AG20443 (cell line): ENCODE data around the gene TMEM91.
"Not testable (repeated sequence)": the region's sequence is repeated elsewhere in the genome, so short reads cannot be mapped to it uniquely, and the experiment has no call there.

Experiments used
- DNase-seq: peaks from one replicate; pipeline ENCODE4 v3.0.0; 2012; ENCODE audit warnings: low spot score, mixed read lengths

Gene TMEM91

GRCh38 chr19:41376241-41376997, at the start of gene TMEM91:
TMEM91 (plus strand) TSS chr19:41376533; CDS start chr19:41378310, 1,777 bp downstream.
- DNase-seq: peak; percentile 54

GRCh38 chr19:41327076-41327575, 49.2 kb upstream of the TMEM91 start:
- DNase-seq: no peak

DNA sequence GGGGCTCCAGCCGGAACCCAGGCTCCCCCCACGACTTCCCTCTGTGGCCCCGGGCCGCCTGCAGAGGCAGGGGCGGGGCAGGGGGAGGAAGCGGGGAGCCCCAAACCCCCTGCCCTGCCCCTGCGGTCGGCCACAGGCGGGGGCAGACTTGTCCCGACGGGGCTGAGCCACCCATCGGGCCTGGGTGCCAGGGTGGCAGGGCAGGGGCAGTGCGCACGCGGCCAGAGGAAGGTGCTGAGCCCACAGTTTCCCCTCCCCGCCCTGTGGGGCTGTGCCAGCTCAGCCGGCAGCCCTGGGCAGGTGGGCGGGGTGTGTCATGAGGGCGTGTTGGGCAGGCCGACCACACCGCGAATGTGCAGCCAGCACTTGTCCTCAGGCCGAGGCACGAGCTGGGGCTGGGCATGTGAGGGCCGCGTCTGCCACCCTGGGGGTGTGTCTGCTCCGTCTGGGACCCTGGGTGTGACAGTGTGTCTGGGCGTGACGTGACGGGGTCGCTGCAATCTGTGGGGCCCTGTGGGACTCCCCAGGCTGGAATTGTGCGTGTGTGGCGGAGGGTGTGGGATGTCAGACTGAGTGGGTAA, 48.7 kb upstream of the TMEM91 start:
- no peak for DNase-seq

- no peak for DNase-seq
Measured at GRCh38 chr19:41328157-41328841, 48.0 kb upstream of the TMEM91 start.

DNA sequence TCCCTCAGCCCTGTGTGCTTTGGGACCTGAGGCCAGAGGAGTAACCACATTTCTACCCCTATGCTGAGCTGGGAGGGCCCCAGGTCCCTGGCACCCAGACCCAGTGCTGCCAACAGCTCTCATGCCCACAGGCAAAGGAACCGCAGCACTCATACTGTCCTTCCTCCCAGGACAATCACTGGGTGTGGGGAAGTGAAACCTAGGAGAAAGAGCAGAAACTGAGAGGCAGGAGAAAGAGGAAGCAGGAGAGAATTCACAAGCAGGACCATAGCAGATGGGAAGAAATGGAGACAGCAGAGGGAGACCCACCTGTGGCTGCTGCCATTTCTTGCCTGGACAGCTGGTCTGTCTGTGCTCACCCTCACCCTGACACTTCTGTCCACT, 47.5 kb upstream of the TMEM91 start:
- DNase-seq: no peak

GRCh38 chr19:41330481-41330880, 45.9 kb upstream of the TMEM91 start:
- DNase-seq: no peak

DNA sequence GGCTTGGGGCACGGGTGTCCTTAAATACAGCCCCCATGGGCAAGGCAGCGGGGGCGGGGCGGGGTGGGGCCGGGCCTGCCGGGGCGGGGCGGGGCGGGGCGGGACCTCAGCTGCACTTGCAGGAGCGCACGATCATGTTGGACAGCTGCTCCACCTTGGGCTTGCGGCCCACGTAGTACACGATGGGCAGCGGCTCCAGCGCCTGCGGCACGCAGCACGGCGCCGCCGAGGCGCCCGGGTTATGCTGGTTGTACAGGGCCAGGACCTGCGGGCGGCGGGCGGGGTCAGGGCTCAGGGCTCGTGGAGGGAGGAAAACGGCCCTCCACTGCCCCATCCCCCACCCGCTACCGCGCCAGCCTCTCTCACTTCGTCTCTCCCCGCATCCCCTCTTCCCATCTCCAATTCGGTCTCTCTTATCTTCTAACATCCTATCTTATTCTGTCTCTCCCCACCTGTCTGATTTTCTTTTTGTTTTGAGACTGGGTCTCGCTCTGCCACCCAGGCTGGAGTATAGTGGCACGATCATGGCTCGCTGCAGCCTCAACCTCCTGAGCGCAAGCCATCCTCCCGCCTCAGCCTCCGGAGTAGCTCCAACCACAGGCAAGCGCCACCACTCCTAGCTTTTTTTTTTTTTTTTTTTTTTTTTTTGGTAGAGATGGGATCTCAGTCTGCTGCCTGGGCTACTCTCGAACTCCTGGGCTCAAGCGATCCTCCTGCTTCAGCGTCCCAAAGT, 45.2 kb upstream of the TMEM91 start:
- no peak for DNase-seq

DNA sequence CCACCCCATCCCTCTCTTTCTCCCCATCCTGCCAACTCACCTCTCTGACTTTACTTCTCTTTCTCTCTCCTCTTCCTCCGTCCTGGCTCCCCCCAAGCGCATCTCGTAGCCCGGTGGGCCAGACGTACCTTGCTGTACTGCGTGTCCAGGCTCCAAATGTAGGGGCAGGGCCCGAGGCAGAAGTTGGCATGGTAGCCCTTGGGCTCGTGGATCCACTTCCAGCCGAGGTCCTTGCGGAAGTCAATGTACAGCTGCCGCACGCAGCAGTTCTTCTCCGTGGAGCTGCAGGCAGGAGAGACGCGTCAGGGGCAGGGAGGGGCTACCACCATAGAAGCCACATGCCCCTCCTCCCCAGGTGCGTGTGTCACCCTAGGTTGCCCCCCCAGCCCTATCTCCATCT, 44.3 kb upstream of the TMEM91 start:
- no peak for DNase-seq

DNA sequence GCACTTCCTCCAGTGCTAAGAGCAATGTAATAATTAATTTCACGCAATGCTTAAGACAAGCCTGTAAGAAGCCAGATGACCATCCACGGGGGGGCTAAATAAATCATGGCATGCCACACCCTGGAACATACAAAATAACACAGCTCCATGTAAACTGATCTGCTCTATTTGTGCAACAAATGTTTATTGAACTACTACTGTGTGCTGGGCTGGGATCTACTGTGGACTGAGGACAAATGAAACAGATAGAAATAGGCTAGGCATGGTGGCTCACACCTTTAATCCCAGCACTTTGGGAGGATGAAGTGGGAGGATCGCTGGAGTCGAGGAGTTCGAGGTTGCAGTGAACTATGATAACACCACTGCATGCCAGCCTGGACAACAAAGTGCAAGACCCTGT, 43.9 kb upstream of the TMEM91 start:
- DNase-seq: no peak

GRCh38 chr19:41334793-41335192, 41.5 kb upstream of the TMEM91 start:
- no peak for DNase-seq

- DNase-seq: no peak
Measured at GRCh38 chr19:41335467-41335866, 40.9 kb upstream of the TMEM91 start.

- DNase-seq: peak; percentile 45
Measured at GRCh38 chr19:41339936-41340335, 36.4 kb upstream of the TMEM91 start.

GRCh38 chr19:41341669-41342490, 34.5 kb upstream of the TMEM91 start:
- DNase-seq: no peak

- no peak for DNase-seq
Measured at GRCh38 chr19:41344162-41344561, 32.2 kb upstream of the TMEM91 start.

- DNase-seq: not testable (repeated sequence)
Measured at GRCh38 chr19:41346916-41347315, 29.4 kb upstream of the TMEM91 start.

DNA sequence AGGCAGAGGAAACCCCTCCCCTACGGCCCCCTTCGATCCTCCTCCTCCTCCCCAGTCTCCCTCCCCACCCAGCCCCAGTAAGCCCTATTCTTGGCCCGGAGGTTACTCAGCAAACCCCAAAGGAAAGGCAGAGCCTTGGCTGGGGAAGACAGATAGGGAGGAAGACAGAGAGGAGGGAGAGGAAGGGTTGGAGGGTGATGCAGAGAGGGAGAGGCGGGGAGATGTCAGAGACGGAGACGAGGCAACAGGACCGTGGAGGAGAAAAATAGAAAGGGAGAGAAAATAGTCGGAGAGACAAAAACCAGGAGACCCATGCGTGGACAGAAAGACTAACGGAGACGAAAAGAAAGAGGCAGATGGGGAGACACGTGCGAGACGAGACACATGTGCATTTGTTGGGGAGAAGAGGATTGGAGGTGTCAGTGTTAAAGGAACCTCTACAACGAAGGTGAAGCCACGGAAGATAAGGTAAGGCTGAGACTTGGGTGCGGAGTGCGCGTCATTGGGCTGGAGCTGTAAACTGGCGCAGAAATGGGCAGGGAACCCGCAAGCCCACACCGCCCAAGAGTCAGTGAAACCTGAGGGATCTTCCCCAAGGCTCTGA, 25.5 kb upstream of the TMEM91 start:
- DNase-seq: no peak

GRCh38 chr19:41351339-41352245, 24.7 kb upstream of the TMEM91 start:
- DNase-seq: peak; percentile 92

- DNase-seq: no peak
Measured at GRCh38 chr19:41352279-41352608, 24.1 kb upstream of the TMEM91 start.

GRCh38 chr19:41352609-41353465, 23.5 kb upstream of the TMEM91 start:
- peak; percentile 68 for DNase-seq
